D721Med (cell line): ENCODE data around the gene GTF2A1.
"Not testable (repeated sequence)": the region's sequence is repeated elsewhere in the genome, so short reads cannot be mapped to it uniquely, and the experiment has no call there.

Experiments used
- DNase-seq: peaks from one replicate; pipeline ENCODE4 v3.0.0; 2011; ENCODE audit warnings: low spot score; ENCODE audit not compliant: insufficient read length
- FAIRE-seq: peaks from 2 replicates; lab custom pipeline; 2011; peaks lifted over from hg19 to GRCh38; lab: Jason Lieb, UNC
- CTCF ChIP-seq: IDR thresholded peaks from 2 replicates; pipeline ENCODE4 v1.5.1; 2012; ENCODE audit warnings: mild to moderate bottlenecking, control low read depth; ENCODE audit not compliant: insufficient read depth; ENCODE audit errors: missing control alignments

Gene GTF2A1

GRCh38 chr14:81233615-81234014 lies 12.9 kb upstream of the GTF2A1 start:
- FAIRE-seq (no peak), DNase-seq (no peak)
- TF ChIP-seq CTCF, result no peak

- FAIRE-seq (no peak), DNase-seq (no peak)
- no peak for TF ChIP-seq CTCF
These were observed 10.8 kb upstream of the GTF2A1 start for GRCh38 chr14:81231540-81231939.

GRCh38 chr14:81224222-81224621 lies 3.5 kb upstream of the GTF2A1 start:
- no peak for TF ChIP-seq CTCF
- DNase-seq (no peak), FAIRE-seq (no peak)

GRCh38 chr14:81223788-81224187 lies 3.0 kb upstream of the GTF2A1 start:
- not testable (repeated sequence) for FAIRE-seq, DNase-seq

- no peak for TF ChIP-seq CTCF
- no peak for DNase-seq
- no peak for FAIRE-seq
These were observed 1.9 kb upstream of the GTF2A1 start for GRCh38 chr14:81222691-81223090.

GRCh38 chr14:81222126-81222525 lies 1.4 kb upstream of the GTF2A1 start:
- FAIRE-seq (no peak), DNase-seq (no peak)
- TF ChIP-seq CTCF, result no peak

- no peak for DNase-seq
These were observed 882 bp upstream of the GTF2A1 start for GRCh38 chr14:81221579-81222102.

More at GRCh38 chr14:81221579-81222102, 882 bp upstream of the GTF2A1 start:
- FAIRE-seq, result no peak
- no peak for TF ChIP-seq CTCF
